ENCODE measurements around the gene RAP1GDS1. TPM values are rescaled to one million over a fixed set of nuclear protein-coding genes. Genes with fewer than 3 reads are reported as not detected.
A peak's percentile ranks its signal among the peaks of the same experiment; 100 is the strongest.

The RAP1GDS1 gene
- total RNA-seq, 4 donors from 2014 or later = 5.9 to 8.6 (median 8.2) TPM

DNA sequence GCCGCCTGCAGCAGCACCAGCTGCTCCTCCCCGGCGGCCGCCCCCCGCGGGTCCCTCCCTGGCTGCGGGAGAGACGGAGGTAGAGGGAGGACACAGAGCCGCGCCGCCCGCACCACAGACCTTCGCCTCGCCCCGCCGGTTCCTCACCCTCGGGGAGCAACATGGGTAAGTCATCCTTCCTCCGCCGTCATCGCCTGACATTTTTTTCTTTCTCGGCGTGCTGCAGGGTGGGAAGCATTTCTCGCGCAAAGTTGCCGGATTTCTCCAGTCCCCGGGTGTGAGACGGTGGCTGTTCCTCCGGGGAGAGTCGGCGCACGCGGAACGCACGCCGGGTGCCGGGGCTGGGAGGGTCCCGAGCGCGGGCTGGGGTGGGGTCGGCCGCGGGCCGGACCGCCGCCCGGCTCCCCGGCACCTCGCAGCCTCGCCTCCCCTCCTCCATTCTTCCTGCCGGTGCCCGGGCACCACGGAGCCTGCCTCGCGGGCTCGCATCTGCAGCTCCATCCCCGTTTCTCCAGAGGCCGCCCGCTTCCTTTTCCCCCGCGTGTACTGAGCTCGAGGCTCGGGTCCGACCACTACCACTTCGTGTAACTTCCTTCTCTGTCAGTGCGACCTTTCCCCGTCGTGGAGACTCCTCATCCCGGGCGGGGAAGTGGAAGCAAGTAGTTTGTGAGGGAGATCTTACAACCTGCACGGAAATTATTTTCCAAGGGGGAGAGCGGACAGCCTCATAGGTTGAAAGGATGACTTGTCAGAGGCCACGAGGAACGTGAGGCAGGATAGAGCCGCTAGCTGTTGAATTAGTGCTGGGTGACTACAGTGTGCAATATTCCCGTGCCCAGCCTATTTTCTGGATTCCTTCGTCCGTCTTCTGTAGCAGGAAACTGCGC lies 464 bp downstream of the RAP1GDS1 start:
- DNase-seq = peak; percentile 43 to 51
- in situ Hi-C loops (cut with MboI; ENCODE audit: low sequenced_read_pairs in 4 of 4) = loop anchor here in 1 of 4 donors (10.0 to 25.0 kb wide), 3 partner anchors 117 to 651 kb away; partner anchors contain the start of genes STPG2 and TSPAN5
- peaks cover 19% of the 10 kb centered on the region in 2 donors for H3K4me1 ChIP-seq
- no peak for TF ChIP-seq POLR2A (IDR thresholded peaks at IDR 0.05)
- TF ChIP-seq, protein P1, sequence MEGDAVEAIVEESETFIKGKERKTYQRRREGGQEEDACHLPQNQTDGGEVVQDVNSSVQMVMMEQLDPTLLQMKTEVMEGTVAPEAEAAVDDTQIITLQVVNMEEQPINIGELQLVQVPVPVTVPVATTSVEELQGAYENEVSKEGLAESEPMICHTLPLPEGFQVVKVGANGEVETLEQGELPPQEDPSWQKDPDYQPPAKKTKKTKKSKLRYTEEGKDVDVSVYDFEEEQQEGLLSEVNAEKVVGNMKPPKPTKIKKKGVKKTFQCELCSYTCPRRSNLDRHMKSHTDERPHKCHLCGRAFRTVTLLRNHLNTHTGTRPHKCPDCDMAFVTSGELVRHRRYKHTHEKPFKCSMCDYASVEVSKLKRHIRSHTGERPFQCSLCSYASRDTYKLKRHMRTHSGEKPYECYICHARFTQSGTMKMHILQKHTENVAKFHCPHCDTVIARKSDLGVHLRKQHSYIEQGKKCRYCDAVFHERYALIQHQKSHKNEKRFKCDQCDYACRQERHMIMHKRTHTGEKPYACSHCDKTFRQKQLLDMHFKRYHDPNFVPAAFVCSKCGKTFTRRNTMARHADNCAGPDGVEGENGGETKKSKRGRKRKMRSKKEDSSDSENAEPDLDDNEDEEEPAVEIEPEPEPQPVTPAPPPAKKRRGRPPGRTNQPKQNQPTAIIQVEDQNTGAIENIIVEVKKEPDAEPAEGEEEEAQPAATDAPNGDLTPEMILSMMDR (IDR thresholded peaks at IDR 0.05 in 4 of 5, conservative IDR thresholded peaks at IDR 0.05 in 1 of 5) = no peak
- H3K27me3 ChIP-seq = no peaks in the 10 kb centered on the region
- intact Hi-C loops (cut with DNase I; ENCODE audit: low total_unique reads) = loop anchor here (1.0 to 5.0 kb wide), 5 partner anchors 119 to 1689 kb away; partner anchors contain the start of genes EIF4E, H2AZ1, METAP1 and STPG2
- peak overlapping the region; percentile 84 to 99 (median 93) for H3K27ac ChIP-seq
- no peaks in the 10 kb centered on the region for H3K36me3 ChIP-seq
- ATAC-seq = peak; percentile 42 to 65
- no peaks in the 10 kb centered on the region for H3K9me3 ChIP-seq
- peak overlapping the region; percentile 69 to 98 (median 96) for H3K4me3 ChIP-seq

DNA sequence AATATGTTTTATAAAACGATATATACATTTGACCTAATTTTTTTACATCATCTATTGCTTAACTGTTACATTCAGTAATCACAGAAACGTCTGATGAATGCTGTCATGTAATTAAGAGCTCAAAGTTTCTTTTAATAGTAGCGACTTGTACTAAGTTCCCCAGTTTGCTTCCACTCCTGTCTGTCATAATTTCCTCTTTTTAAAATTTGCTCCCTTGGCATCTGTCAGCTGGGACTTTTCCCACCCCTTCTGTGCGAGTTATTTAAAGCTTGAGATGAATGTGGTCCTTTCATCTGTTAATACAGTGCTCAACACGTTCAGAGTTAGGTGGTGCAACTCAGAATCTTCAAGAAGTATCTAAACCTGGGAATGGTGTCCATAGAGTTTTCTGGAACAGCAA lies 1.2 kb downstream of the RAP1GDS1 start:
- intact Hi-C loops (cut with DNase I; ENCODE audit: low total_unique reads) = loop anchor here (5.0 kb wide), 1 partner anchor 665 kb away; the partner anchor contains the start of gene EIF4E
- H3K4me1 ChIP-seq = peaks cover 19% of the 10 kb centered on the region in 2 donors

DNA sequence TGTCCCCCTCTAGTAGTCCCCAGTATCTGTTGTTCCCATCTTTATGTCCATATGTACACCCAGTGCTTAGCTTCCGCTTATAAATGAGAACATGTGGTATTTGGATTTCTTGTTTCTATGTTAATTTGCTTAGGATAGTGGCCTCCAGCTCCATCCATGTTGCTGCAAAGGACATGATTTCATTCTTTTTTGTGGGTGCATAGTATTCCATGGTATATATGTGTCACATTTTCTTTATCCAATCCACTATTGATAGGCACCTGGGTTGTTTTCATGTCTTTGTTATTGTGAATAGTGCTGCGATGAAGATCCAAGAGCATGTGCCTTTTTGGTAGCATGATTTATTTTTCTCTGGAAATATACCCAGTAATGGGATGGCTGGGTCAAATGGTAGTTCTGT lies 6.3 kb downstream of the RAP1GDS1 start:
- intact Hi-C loops (cut with DNase I; ENCODE audit: low total_unique reads) (no loop called here), in situ Hi-C loops (cut with MboI; ENCODE audit: low sequenced_read_pairs in 4 of 4) (loop anchor here in 1 of 4 donors (10.0 to 25.0 kb wide), 3 partner anchors 123 to 645 kb away; partner anchors contain the start of genes STPG2 and TSPAN5)
- Histone ChIP-seq H3K36me3 (no peaks in the 10 kb centered on the region), H3K4me1 (peaks cover 3 to 6% of the 10 kb centered on the region in 2 donors), H3K4me3 (no peak overlapping the region), H3K27me3 (no peaks in the 10 kb centered on the region), H3K9me3 (no peaks in the 10 kb centered on the region), H3K27ac (no peak overlapping the region)
- TF ChIP-seq POLR2A (IDR thresholded peaks at IDR 0.05) = no peak
- TF ChIP-seq, protein P1 (IDR thresholded peaks at IDR 0.05 in 4 of 5, conservative IDR thresholded peaks at IDR 0.05 in 1 of 5) = no peak
- ATAC-seq (no peak), DNase-seq (no peak)

More for the DNA sequence above, 1.2 kb downstream of the RAP1GDS1 start:
- in situ Hi-C loops (cut with MboI; ENCODE audit: low sequenced_read_pairs in 4 of 4) = loop anchor here in 1 of 4 donors (10.0 to 25.0 kb wide), 3 partner anchors 118 to 650 kb away; partner anchors contain the start of genes STPG2 and TSPAN5
- Histone ChIP-seq H3K9me3 (no peaks in the 10 kb centered on the region), H3K27ac (peak overlapping the region; percentile 84 to 99 (median 93)), H3K36me3 (no peaks in the 10 kb centered on the region), H3K4me3 (peak overlapping the region; percentile 69 to 98 (median 96)), H3K27me3 (no peaks in the 10 kb centered on the region)
- DNase-seq = no peak
- no peak for ATAC-seq
- no peak for TF ChIP-seq POLR2A (IDR thresholded peaks at IDR 0.05)
- TF ChIP-seq, protein P1 (IDR thresholded peaks at IDR 0.05 in 4 of 5, conservative IDR thresholded peaks at IDR 0.05 in 1 of 5) = no peak

DNA sequence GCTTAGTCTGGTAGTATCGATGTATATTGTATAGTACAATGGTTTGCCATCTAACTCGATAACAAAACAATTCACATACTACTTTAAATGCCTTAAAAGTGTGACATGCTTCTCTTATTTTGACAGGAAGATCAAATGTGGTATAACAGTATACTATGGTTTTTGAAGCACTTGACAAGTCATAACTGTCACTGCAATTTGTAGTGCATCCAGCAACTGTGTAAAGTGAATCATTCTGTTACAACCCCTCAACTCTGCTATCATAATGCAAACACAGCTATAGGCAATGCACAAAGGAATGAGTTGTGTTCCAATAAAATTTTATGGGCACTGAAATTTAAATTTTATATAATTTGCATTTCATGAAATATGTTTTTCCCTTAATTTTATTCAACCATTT lies 14.0 kb downstream of the RAP1GDS1 start:
- H3K36me3 ChIP-seq = no peaks in the 10 kb centered on the region
- in situ Hi-C loops (cut with MboI; ENCODE audit: low sequenced_read_pairs in 4 of 4) = no loop called here

More for the DNA sequence above, 14.0 kb downstream of the RAP1GDS1 start:
- Histone ChIP-seq H3K9me3 (no peaks in the 10 kb centered on the region), H3K4me3 (no peak overlapping the region), H3K4me1 (peaks cover 0 to 3% of the 10 kb centered on the region in 2 donors), H3K27me3 (no peaks in the 10 kb centered on the region), H3K27ac (no peak overlapping the region)
- intact Hi-C loops (cut with DNase I; ENCODE audit: low total_unique reads) = no loop called here
- ATAC-seq (no peak), DNase-seq (no peak)
- TF ChIP-seq, protein P1 (IDR thresholded peaks at IDR 0.05 in 4 of 5, conservative IDR thresholded peaks at IDR 0.05 in 1 of 5) = no peak
- TF ChIP-seq POLR2A (IDR thresholded peaks at IDR 0.05) = no peak
